ENCODE data around the gene RASAL2. TPM values are rescaled to one million over a fixed set of nuclear protein-coding genes. Genes with fewer than 3 reads are reported as not detected.

RASAL2 gene
- total RNA-seq, 1 experiment from 2014 or later = not detected

GRCh38 chr1:178531887-178532286, 438.0 kb downstream of the RASAL2 start:
- DNase-seq = no peak
- Histone ChIP-seq H2AFZ (ENCODE audit: low read length) (0 out of 2 replicates have a peak overlapping the region, but pooled peaks have one; percentile 92), H3K9me3 (ENCODE audit: low read length) (no peaks in the 10 kb centered on the region), H3K27me3 (ENCODE audit: low read length) (no peaks in the 10 kb centered on the region), H3K36me3 (ENCODE audit: insufficient read depth, low read length) (no peaks in the 10 kb centered on the region), H3K79me2 (ENCODE audit: low read length) (no peaks in the 10 kb centered on the region), H3K4me2 (ENCODE audit: low read depth, low read length, poor library complexity, severe bottlenecking) (peak overlapping the region; percentile 61), H3K27ac (ENCODE audit: low read length) (no peak overlapping the region), H3K4me3 (ENCODE audit: low read length) (no peak overlapping the region), H4K20me1 (ENCODE audit: insufficient read depth, low read depth, low read length) (no peaks in the 10 kb centered on the region), H3K9me2 (replicated peaks; ENCODE audit: insufficient read depth, low read length) (no peaks in the 10 kb centered on the region), H3K9ac (ENCODE audit: low read length) (no peak overlapping the region), H3K4me1 (ENCODE audit: low read length) (peaks cover 9% of the 10 kb centered on the region)

- Histone ChIP-seq H2AFZ (ENCODE audit: low read length) (peak overlapping the region; percentile 92), H3K9me2 (replicated peaks; ENCODE audit: insufficient read depth, low read length) (no peaks in the 10 kb centered on the region), H3K9me3 (ENCODE audit: low read length) (no peaks in the 10 kb centered on the region), H3K36me3 (ENCODE audit: insufficient read depth, low read length) (no peaks in the 10 kb centered on the region), H3K27me3 (ENCODE audit: low read length) (no peaks in the 10 kb centered on the region), H3K79me2 (ENCODE audit: low read length) (no peaks in the 10 kb centered on the region), H3K9ac (ENCODE audit: low read length) (peak overlapping the region; percentile 52), H3K4me3 (ENCODE audit: low read length) (peak overlapping the region; percentile 16; the same call in 1 of the 2 replicates), H3K27ac (ENCODE audit: low read length) (no peak overlapping the region), H3K4me2 (ENCODE audit: low read depth, low read length, poor library complexity, severe bottlenecking) (peak overlapping the region; percentile 61), H3K4me1 (ENCODE audit: low read length) (peaks cover 9% of the 10 kb centered on the region), H4K20me1 (ENCODE audit: insufficient read depth, low read depth, low read length) (no peaks in the 10 kb centered on the region)
- DNase-seq = peak; percentile 93
Observed at GRCh38 chr1:178532392-178532791, 438.5 kb downstream of the RASAL2 start.

GRCh38 chr1:178533121-178533946, 439.4 kb downstream of the RASAL2 start:
- Histone ChIP-seq H2AFZ (ENCODE audit: low read length) (no peak overlapping the region), H3K9me3 (ENCODE audit: low read length) (no peaks in the 10 kb centered on the region), H3K36me3 (ENCODE audit: insufficient read depth, low read length) (no peaks in the 10 kb centered on the region), H3K9me2 (replicated peaks; ENCODE audit: insufficient read depth, low read length) (no peaks in the 10 kb centered on the region), H3K9ac (ENCODE audit: low read length) (no peak overlapping the region), H3K4me2 (ENCODE audit: low read depth, low read length, poor library complexity, severe bottlenecking) (no peak overlapping the region), H4K20me1 (ENCODE audit: insufficient read depth, low read depth, low read length) (no peaks in the 10 kb centered on the region), H3K27me3 (ENCODE audit: low read length) (no peaks in the 10 kb centered on the region), H3K4me3 (ENCODE audit: low read length) (no peak overlapping the region), H3K27ac (ENCODE audit: low read length) (no peak overlapping the region), H3K79me2 (ENCODE audit: low read length) (no peaks in the 10 kb centered on the region), H3K4me1 (ENCODE audit: low read length) (peaks cover 9% of the 10 kb centered on the region)
- DNase-seq = no peak

Small RNA genes lying within 50 kb of the gene (small RNA-seq; reads per million reads assigned to genes)
- not detected for gene RF00017

Other genes starting within 250 kb of the RASAL2 start
- 0.11 TPM in 1 of 2 replicates, not detected in the other for gene SEC16B, start 124.0 kb upstream of the RASAL2 start, total RNA-seq (2014; rRNA removed; shearing (Covaris generic); ENCODE audit: low replicate concordance)